Measurements from ENCODE around the gene SCAF4. TPM values are rescaled to one million over a fixed set of nuclear protein-coding genes. Genes with fewer than 3 reads are reported as not detected.

SCAF4 gene
- polyA plus RNA-seq, 2 of the 4 experiments (the other 2 are of a cell fraction) = 10.4 to 16.6 TPM

- H3K4me2 ChIP-seq = no peak overlapping the region
- no peak overlapping the region for H3K27ac ChIP-seq
- no peak overlapping the region for H3K4me3 ChIP-seq
- TF ChIP-seq CHD2 (IDR thresholded peaks at IDR 0.05; ENCODE audit: low read length, partially characterized antibody) (no peak), SREBF2 (IDR thresholded peaks at IDR 0.05) (no peak), NFE2L2 (conservative IDR thresholded peaks at IDR 0.05; ENCODE audit: low read length) (no peak), CHD4 (IDR thresholded peaks at IDR 0.05; ENCODE audit: borderline replicate concordance) (no peak), NPAS2 (CRISPR knock-in tag; IDR thresholded peaks at IDR 0.05; ENCODE audit: borderline replicate concordance) (no peak), HEYL (CRISPR knock-in tag; IDR thresholded peaks at IDR 0.05) (no peak), SMC3 (IDR thresholded peaks at IDR 0.05) (no peak), ZNF302 (CRISPR knock-in tag; IDR thresholded peaks at IDR 0.05) (no peak), KDM5A (IDR thresholded peaks at IDR 0.05) (no peak), CBX2 (IDR thresholded peaks at IDR 0.05; ENCODE audit: borderline replicate concordance, low read depth) (no peak), ZSCAN20 (CRISPR knock-in tag; IDR thresholded peaks at IDR 0.05) (no peak), BCL3 (IDR thresholded peaks at IDR 0.05) (no peak), KDM1A (IDR thresholded peaks at IDR 0.05; ENCODE audit: low read depth) (no peak)
- peaks cover 13% of the 10 kb centered on the region; the same call in 2 of the 3 replicates for H3K4me1 ChIP-seq
- H3K9me3 ChIP-seq = no peaks in the 10 kb centered on the region
- no peak for DNase-seq (ENCODE audit: low read depth in 1 of 2, low spot score in 1 of 2)
- ChIA-PET CTCF (no interaction called here), POLR2A (no interaction called here)
- peak in 1 of 2 experiments; percentile 33; a peak in 3 of 6 replicates for ATAC-seq
- no peak for FAIRE-seq
- 89% methylated on average over 12 of the region's 12 CpGs for WGBS (ENCODE audit: missing lambda C conversion rate)
Measured at GRCh38 chr21:31671146-31671716, 60.7 kb downstream of the SCAF4 start.

GRCh38 chr21:31670070-31670469, 61.8 kb downstream of the SCAF4 start:
- Histone ChIP-seq H3K4me2 (no peak overlapping the region), H3K4me3 (no peak overlapping the region), H3K9me3 (no peaks in the 10 kb centered on the region), H3K27ac (no peak overlapping the region), H3K4me1 (peaks cover 16% of the 10 kb centered on the region; the same call in 2 of the 3 replicates)
- ChIA-PET CTCF (no interaction called here), POLR2A (no interaction called here)
- no peak for ATAC-seq
- WGBS (ENCODE audit: missing lambda C conversion rate) = 83% methylated on average over 6 of the region's 6 CpGs
- DNase-seq (ENCODE audit: low read depth in 1 of 2, low spot score in 1 of 2) = no peak
- TF ChIP-seq PHF8 (IDR thresholded peaks at IDR 0.05; ENCODE audit: borderline replicate concordance, low read depth) = no peak
- no peak for TF ChIP-seq HOXB5 (CRISPR knock-in tag; IDR thresholded peaks at IDR 0.05)
- no peak for TF ChIP-seq HOXA7 (CRISPR knock-in tag; IDR thresholded peaks at IDR 0.05)
- no peak for TF ChIP-seq MAZ (IDR thresholded peaks at IDR 0.05; ENCODE audit: borderline replicate concordance, low read depth, low read length)
- TF ChIP-seq SREBF2 (IDR thresholded peaks at IDR 0.05) = no peak
- TF ChIP-seq ESRRA (IDR thresholded peaks at IDR 0.05; ENCODE audit: borderline replicate concordance, low read length) = no peak
- TF ChIP-seq HEYL (CRISPR knock-in tag; IDR thresholded peaks at IDR 0.05) = no peak
- no peak for TF ChIP-seq USF2 (IDR thresholded peaks at IDR 0.05)
- FAIRE-seq = no peak

GRCh38 chr21:31668651-31669491, 63.0 kb downstream of the SCAF4 start:
- peaks cover 16% of the 10 kb centered on the region; the same call in 2 of the 3 replicates for H3K4me1 ChIP-seq
- DNase-seq (ENCODE audit: low read depth in 1 of 2, low spot score in 1 of 2) = no peak
- H3K4me2 ChIP-seq = no peak overlapping the region
- ChIA-PET POLR2A (no interaction called here), CTCF (no interaction called here)
- H3K9me3 ChIP-seq = no peaks in the 10 kb centered on the region
- 80% methylated on average over 2 of the region's 2 CpGs for WGBS (ENCODE audit: missing lambda C conversion rate)
- H3K4me3 ChIP-seq = no peak overlapping the region
- no peak for ATAC-seq
- FAIRE-seq = no peak
- TF ChIP-seq TFCP2L1 (CRISPR knock-in tag; IDR thresholded peaks at IDR 0.05) (no peak), MAFK (IDR thresholded peaks at IDR 0.05; ENCODE audit: partially characterized antibody) (no peak), CTCF (IDR thresholded peaks at IDR 0.05) (no peak), CHD4 (IDR thresholded peaks at IDR 0.05; ENCODE audit: borderline replicate concordance) (no peak), JUNB (IDR thresholded peaks at IDR 0.05) (no peak), RCOR1 (IDR thresholded peaks at IDR 0.05; ENCODE audit: low read depth, low read length) (no peak), EHF (CRISPR knock-in tag; IDR thresholded peaks at IDR 0.05) (no peak), ESRRA (IDR thresholded peaks at IDR 0.05; ENCODE audit: borderline replicate concordance, low read length) (no peak)
- H3K27ac ChIP-seq = no peak overlapping the region

Measured in A549 (cell line).